Measurements from ENCODE around the gene TMEM221. TPM values are rescaled to one million over a fixed set of nuclear protein-coding genes. Genes with fewer than 3 reads are reported as not detected.

TMEM221 gene
- total and polyA plus RNA-seq, 5 donors: 0.22 to 0.43 (median 0.38) TPM; not detected in 1

DNA sequence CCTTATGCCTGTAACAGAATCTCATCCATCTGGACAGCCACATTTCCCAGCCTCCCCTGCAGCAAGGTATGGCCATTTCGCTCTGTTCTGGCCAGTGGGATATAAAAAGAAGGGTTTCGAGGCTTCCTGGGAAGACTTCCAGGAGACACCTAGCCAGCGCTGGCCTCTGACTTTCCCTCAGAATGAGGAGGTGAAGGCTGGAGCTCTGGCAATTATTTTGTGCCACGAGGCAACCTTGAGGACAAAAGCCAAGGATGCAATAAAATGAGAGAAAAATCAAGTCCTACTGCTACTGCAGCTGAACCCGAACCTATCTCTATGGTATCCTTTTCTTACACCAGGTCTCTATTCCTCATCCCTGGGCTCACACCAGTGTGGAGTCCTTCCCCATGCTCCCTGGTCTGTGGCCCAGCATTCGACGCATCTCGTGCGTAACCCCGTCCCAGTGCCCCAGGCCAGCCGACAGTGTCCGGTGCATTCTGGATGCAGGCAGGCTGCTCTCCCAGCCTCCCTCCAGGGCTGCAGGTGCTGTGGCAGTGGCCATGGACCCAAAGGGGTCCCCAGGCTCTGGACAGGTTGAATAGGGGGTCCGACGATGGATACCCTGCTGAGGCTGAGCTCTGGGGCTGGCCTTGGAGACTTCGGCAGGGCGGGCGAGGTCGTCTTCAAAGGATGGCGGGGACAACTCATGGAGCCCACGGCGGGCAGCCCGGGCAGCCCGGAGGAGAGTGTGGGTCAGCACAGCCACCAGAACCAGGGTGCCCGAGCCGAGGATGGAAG lies 12.2 kb downstream of the TMEM221 start:
- DNase-seq (peak in 1 of 3 donors; percentile 37), ATAC-seq (no peak)
- WGBS: 96% methylated on average over 25 of the region's 25 CpGs
- Histone ChIP-seq H3K27ac (ENCODE audit: low read length) (no peak overlapping the region), H3K27me3 (ENCODE audit: control insufficient read depth, insufficient read depth) (no peaks in the 10 kb centered on the region), H3K9me3 (ENCODE audit: control insufficient read depth, low read length) (no peaks in the 10 kb centered on the region), H3K4me1 (ENCODE audit: control insufficient read depth, insufficient read depth, low read length) (no peaks in the 10 kb centered on the region), H3K4me3 (ENCODE audit: low read length) (no peak overlapping the region)
- intact Hi-C loops (cut with DNase I): no loop called here

DNA sequence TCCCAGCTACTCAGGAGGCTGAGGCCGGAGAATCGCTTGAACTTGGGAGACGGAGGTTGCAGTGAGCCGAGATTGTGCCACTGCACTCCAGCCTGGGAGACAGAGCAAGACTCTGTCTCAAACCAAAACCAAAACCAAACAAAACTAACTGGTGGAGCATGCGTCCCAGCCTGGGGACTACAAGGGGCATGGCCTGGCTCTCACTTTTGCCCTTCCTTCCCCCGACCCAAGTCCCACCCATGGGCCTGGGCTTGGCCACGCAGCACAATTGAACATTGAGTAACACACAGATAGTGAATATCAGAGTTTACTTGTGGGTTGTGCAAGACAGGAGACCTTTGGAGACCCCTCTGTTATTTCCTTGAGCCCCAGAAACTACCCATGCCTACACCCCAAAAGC lies 13.2 kb downstream of the TMEM221 start:
- Histone ChIP-seq H3K27ac (ENCODE audit: low read length) (no peak overlapping the region), H3K9me3 (ENCODE audit: control insufficient read depth, low read length) (no peaks in the 10 kb centered on the region), H3K4me3 (ENCODE audit: low read length) (no peak overlapping the region), H3K27me3 (ENCODE audit: control insufficient read depth, insufficient read depth) (no peaks in the 10 kb centered on the region), H3K4me1 (ENCODE audit: control insufficient read depth, insufficient read depth, low read length) (no peaks in the 10 kb centered on the region)
- DNase-seq (no peak), ATAC-seq (no peak)
- 81% methylated on average over 7 of the region's 7 CpGs for WGBS
- intact Hi-C loops (cut with DNase I): no loop called here

DNA sequence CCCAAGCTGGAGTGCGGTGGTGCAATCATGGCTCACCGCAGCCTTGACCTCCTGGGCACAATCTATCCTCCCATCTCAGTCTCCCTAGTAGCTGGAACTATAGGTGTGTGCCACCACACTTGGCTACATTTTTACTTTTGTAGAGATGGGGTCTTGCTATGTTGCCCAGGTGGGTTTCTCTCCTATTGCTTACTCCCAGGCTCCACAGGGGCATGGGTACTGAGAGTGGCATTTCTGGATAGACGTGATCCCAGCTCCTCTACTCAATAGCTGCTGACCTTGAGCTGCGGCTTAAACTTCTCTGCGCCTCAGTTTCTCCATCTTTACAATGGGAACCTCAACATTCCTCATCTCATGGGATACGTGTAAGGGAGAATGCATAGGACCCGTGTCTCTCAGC lies 17.1 kb downstream of the TMEM221 start:
- H3K27me3 ChIP-seq (ENCODE audit: control insufficient read depth, insufficient read depth): no peaks in the 10 kb centered on the region
- 92% methylated on average over 7 of the region's 7 CpGs for WGBS
- intact Hi-C loops (cut with DNase I): no loop called here
- no peaks in the 10 kb centered on the region for H3K4me1 ChIP-seq (ENCODE audit: control insufficient read depth, insufficient read depth, low read length)
- no peak overlapping the region for H3K4me3 ChIP-seq (ENCODE audit: low read length)
- H3K9me3 ChIP-seq (ENCODE audit: control insufficient read depth, low read length): no peaks in the 10 kb centered on the region
- no peak overlapping the region for H3K27ac ChIP-seq (ENCODE audit: low read length)
- DNase-seq: no peak
- ATAC-seq: no peak

DNA sequence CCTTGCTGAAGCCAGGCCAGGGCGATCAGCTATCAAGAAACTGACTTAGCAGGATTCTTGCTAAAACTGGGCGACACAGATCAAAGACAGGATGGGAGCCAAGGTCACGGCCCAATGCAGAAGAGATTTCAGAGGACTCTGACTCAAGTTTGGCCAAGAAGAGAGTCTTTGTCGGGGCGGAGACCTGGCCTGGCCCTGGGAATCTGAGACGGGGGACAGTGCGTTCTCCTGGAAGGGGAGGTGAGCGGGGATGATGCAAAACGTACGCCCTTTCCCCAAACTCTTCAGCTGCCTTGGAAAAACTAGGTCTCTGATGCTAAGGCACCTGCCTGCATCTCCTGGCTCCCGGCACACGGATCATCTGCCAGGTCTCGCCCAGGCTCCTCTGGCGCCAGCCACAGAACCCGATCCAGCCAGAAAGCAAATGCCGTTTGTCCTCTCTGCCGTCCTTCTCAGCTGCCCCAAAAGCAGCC lies 18.8 kb downstream of the TMEM221 start:
- no peaks in the 10 kb centered on the region for H3K9me3 ChIP-seq (ENCODE audit: control insufficient read depth, low read length)
- DNase-seq: no peak
- intact Hi-C loops (cut with DNase I): no loop called here
- H3K4me3 ChIP-seq (ENCODE audit: low read length): no peak overlapping the region
- H3K27ac ChIP-seq (ENCODE audit: low read length): no peak overlapping the region
- H3K4me1 ChIP-seq (ENCODE audit: control insufficient read depth, insufficient read depth, low read length): no peaks in the 10 kb centered on the region
- no peaks in the 10 kb centered on the region for H3K27me3 ChIP-seq (ENCODE audit: control insufficient read depth, insufficient read depth)
- WGBS: 60% methylated on average over 17 of the region's 17 CpGs
- ATAC-seq: no peak

DNA sequence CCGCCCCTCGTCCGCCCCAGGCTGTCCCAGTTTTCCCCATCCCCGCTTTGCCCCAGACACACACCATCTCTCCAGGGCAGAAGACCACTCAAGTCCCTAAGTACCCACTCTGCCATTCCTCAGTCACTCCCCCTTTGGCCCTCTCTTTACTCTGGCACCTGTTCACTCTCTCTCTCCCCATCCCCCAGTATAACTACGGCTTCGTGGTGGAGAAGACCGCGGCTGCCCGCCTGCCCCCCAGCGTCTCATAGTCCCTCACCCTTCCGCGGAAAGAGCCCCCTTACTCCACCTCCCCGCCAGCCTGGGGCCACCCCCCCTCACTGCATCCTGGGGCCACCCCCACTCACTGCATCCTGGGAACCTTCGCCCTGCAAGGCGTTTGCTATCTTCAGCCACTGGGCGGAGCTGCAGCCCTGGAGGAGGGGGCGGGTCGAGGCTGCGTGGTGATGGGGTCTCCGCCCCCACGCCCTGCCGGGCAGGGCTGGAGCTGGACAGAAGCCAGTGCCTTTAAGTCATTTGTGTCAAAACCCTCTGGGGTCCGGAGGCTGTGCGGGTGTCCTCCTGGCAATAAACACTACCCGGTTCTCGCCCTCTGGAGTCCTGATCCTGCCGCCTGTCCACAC lies 23.6 kb downstream of the TMEM221 start:
- DNase-seq (peak; percentile 63 to 83 (median 75)), ATAC-seq (peak; percentile 36 to 43)
- Histone ChIP-seq H3K27me3 (ENCODE audit: control insufficient read depth, insufficient read depth) (no peaks in the 10 kb centered on the region), H3K27ac (ENCODE audit: low read length) (no peak overlapping the region), H3K4me3 (ENCODE audit: low read length) (no peak overlapping the region), H3K9me3 (ENCODE audit: control insufficient read depth, low read length) (no peaks in the 10 kb centered on the region), H3K4me1 (ENCODE audit: control insufficient read depth, insufficient read depth, low read length) (no peaks in the 10 kb centered on the region)
- WGBS: 24% methylated on average over 27 of the region's 27 CpGs
- intact Hi-C loops (cut with DNase I): no loop called here

DNA sequence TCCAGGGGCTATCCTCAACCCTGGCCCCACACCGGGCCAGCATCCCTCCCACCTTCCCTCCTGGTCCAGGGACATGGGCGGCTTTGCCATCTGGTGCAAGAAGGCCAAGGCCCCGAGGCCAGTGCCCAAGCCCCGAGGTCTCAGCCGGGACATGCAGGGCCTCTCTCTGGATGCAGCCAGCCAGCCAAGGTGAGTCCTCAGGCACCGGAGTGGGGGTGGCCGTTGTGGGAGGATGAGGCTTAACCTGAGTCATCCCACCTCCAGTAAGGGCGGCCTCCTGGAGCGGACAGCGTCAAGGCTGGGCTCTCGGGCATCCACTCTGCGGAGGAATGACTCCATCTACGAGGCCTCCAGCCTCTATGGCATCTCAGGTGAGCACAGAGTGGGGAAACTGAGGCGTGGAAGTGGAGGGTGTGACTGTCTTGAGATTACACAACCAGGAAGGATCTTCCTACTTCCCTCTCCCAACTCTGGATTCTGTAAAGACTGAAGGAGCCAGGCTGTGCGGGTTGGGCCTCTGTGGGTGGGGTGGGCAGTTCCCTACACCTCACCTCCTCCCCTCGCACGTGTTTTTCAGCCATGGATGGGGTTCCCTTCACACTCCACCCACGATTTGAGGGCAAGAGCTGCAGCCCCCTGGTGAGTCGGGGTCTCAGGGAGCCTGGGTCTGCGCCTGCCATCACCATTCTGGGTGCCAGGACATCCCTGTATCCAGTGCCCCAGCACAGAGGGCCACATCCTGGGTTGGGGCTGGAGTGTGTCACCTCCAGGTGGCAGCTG lies 24.8 kb downstream of the TMEM221 start:
- ATAC-seq: no peak

DNA sequence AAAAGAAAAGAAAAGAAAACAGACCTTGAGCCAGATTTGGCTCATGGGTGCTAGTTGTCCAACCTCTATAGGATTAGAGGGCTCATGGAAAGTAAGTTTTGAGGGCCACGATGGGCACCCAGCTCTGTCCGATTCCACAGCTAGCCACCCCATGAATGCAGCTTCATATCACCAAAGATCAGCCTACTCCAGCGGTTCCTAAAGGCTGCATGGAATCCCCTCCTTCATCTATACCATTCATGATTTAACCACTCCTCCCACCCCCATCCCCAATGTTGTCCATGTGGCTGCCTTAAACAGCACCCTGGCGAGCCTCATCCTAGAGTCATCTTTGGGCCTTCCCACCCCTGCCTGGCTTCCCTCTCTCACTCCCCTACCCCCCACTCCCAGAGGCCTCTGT lies 26.5 kb downstream of the TMEM221 start:
- Histone ChIP-seq H3K9me3 (ENCODE audit: control insufficient read depth, low read length) (no peaks in the 10 kb centered on the region), H3K4me3 (ENCODE audit: low read length) (no peak overlapping the region), H3K27ac (ENCODE audit: low read length) (no peak overlapping the region), H3K4me1 (ENCODE audit: control insufficient read depth, insufficient read depth, low read length) (no peaks in the 10 kb centered on the region), H3K27me3 (ENCODE audit: control insufficient read depth, insufficient read depth) (no peaks in the 10 kb centered on the region)
- ATAC-seq (no peak), DNase-seq (no peak)
- intact Hi-C loops (cut with DNase I): no loop called here
- 98% methylated on average over 4 of the region's 4 CpGs for WGBS

More for the DNA sequence above, 24.8 kb downstream of the TMEM221 start:
- no peaks in the 10 kb centered on the region for H3K9me3 ChIP-seq (ENCODE audit: control insufficient read depth, low read length)
- no peak overlapping the region for H3K27ac ChIP-seq (ENCODE audit: low read length)
- WGBS: 92% methylated on average over 20 of the region's 20 CpGs
- no peak overlapping the region for H3K4me3 ChIP-seq (ENCODE audit: low read length)
- no peaks in the 10 kb centered on the region for H3K4me1 ChIP-seq (ENCODE audit: control insufficient read depth, insufficient read depth, low read length)
- H3K27me3 ChIP-seq (ENCODE audit: control insufficient read depth, insufficient read depth): no peaks in the 10 kb centered on the region
- DNase-seq: peak in 1 of 3 donors; percentile 53
- intact Hi-C loops (cut with DNase I): no loop called here

DNA sequence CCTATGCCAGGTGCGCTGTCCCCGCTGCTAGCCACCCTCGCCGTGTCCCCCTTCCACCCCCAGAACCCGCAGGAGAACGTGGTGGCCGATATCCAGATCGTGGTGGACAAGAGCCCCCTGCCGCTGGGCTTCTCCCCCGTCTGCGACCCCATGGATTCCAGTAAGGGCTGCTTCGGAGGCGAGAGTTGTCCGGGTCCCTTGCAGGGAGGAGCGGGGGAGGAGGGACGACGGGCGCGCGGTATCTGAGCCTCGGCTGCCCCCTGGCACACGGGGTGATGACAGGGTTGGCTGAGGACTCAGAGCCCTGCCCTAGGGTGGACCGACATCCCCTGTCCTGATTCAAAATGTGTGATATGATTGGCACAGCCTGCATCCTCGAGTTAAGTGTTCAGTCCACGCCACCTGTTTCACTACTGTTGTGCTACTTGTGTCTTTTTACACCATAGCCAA lies 28.0 kb downstream of the TMEM221 start:
- Histone ChIP-seq H3K9me3 (ENCODE audit: control insufficient read depth, low read length) (no peaks in the 10 kb centered on the region), H3K27ac (ENCODE audit: low read length) (no peak overlapping the region), H3K4me1 (ENCODE audit: control insufficient read depth, insufficient read depth, low read length) (no peaks in the 10 kb centered on the region), H3K4me3 (ENCODE audit: low read length) (peak overlapping the region; percentile 59), H3K27me3 (ENCODE audit: control insufficient read depth, insufficient read depth) (no peaks in the 10 kb centered on the region)
- peak; percentile 53 to 61 for ATAC-seq
- intact Hi-C loops (cut with DNase I): no loop called here
- 4% methylated on average over 25 of the region's 25 CpGs for WGBS
- DNase-seq: peak; percentile 60 to 78 (median 78)

DNA sequence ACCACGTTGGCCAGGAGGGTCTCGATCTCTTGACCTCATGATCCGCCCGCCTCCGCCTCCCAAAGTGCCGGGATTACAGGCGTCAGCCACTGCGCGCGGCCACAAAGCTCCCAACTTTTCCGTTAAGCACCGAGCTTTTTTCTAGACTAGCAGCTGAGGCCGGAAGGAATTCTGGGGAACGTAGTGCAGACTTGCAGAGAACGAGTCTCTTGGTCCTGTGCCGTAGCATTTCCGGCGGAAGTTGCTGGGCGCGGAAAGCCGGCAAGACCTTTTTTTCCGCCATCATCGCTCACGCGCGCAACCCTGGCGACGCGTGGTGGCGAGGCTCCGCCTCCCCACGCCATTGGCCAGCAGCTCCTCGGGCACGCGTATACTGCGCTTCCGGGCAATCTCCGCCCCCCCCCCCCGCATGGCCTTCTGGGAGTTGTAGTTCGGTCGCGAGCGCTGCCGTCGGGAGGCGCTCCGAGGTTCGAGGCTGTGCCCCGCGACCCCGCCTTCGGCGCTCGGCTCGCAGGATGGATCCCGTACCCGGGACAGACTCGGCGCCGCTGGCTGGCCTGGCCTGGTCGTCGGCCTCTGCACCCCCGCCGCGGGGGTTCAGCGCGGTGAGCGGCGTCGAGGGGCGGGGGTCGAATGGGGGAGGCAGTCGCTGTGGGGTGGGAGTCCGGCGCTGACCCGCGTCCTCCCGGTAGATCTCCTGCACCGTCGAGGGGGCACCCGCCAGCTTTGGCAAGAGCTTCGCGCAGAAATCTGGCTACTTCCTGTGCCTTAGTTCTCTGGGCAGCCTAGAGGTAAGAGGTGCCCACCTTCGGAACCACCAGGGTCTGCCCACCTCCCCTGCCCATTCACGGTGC lies 28.6 kb downstream of the TMEM221 start, which contains the start of gene MVB12A:
Gene MVB12A, plus strand, starts transcription at position 427 of the 854 bp plus-strand sequence. Its CDS starts 89 bp downstream, at position 516.
- no peaks in the 10 kb centered on the region for H3K27me3 ChIP-seq (ENCODE audit: control insufficient read depth, insufficient read depth)
- ATAC-seq (peak; percentile 97 to 99), DNase-seq (peak; percentile 98 to 99 (median 99))
- peak within 1 kb of the TSS; percentile 75 for H3K27ac ChIP-seq (ENCODE audit: low read length)
- H3K9me3 ChIP-seq (ENCODE audit: control insufficient read depth, low read length): no peaks in the 10 kb centered on the region
- under 1% methylated on average over 85 of the region's 85 CpGs for WGBS
- no peaks in the 10 kb centered on the region for H3K4me1 ChIP-seq (ENCODE audit: control insufficient read depth, insufficient read depth, low read length)
- peak within 1 kb of the TSS; percentile 59 for H3K4me3 ChIP-seq (ENCODE audit: low read length)
- intact Hi-C loops (cut with DNase I): no loop called here

DNA sequence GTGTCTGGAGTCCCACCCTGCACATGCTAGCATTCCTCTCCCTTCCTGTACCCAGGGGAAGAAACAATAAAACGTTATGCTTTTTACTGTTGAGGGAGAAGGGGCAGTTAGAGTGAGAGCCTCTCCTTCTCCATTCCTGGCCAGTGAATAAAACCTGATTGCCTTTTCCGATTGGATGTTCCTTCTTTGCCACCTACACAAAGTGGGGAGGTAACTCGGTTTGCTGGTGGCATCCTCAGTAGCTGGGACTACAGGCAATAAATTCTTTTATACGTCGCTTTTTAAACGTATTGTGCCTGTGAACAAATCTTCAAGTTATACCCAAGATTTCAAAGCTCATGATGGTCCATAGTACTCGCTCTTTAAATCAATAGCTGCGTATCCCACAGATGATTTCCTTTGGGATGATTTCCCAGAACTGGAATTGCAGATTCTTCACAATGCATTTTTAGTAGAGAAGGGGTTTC lies 29.3 kb downstream of the TMEM221 start:
- DNase-seq: no peak
- H3K4me3 ChIP-seq (ENCODE audit: low read length): peak overlapping the region; percentile 46
- no peaks in the 10 kb centered on the region for H3K9me3 ChIP-seq (ENCODE audit: control insufficient read depth, low read length)
- peak overlapping the region; percentile 75 for H3K27ac ChIP-seq (ENCODE audit: low read length)
- no peaks in the 10 kb centered on the region for H3K4me1 ChIP-seq (ENCODE audit: control insufficient read depth, insufficient read depth, low read length)
- intact Hi-C loops (cut with DNase I): no loop called here
- WGBS: 32% methylated on average over 8 of the region's 8 CpGs
- no peak for ATAC-seq
- H3K27me3 ChIP-seq (ENCODE audit: control insufficient read depth, insufficient read depth): no peaks in the 10 kb centered on the region
